ENCODE measurements around the gene ARNT2. TPM values are rescaled to one million over a fixed set of nuclear protein-coding genes. Genes with fewer than 3 reads are reported as not detected.

Gene ARNT2
- total and polyA plus RNA-seq, 2 of the 13 experiments (the other 11 are each of a cell fraction or from before 2014, with no cell fraction given) = 0.69 to 1.7 TPM

- CTCF ChIA-PET (ENCODE audit: low intra/inter-chr PET ratio, low total read pairs) = no interaction called here
- no peak overlapping the region for H3K27ac ChIP-seq (ENCODE audit: extremely low read length, insufficient read depth, low read length)
- no peak overlapping the region for H3K9ac ChIP-seq (ENCODE audit: insufficient read depth, low read depth, low read length)
- POLR2A ChIA-PET = no interaction called here
- no peak overlapping the region for H2AFZ ChIP-seq (ENCODE audit: low read length)
- no peak for FAIRE-seq
- TF ChIP-seq KAT2B (IDR thresholded peaks at IDR 0.05; ENCODE audit: borderline replicate concordance, low read depth, low read length) (no peak), MATR3 (CRISPR knock-in tag; IDR thresholded peaks at IDR 0.05) (no peak), ZBED4 (CRISPR knock-in tag; IDR thresholded peaks at IDR 0.05; ENCODE audit: borderline replicate concordance) (no peak), FOXA1 (IDR thresholded peaks at IDR 0.05) (no peak), FOXA1 (CRISPR knock-in tag; IDR thresholded peaks at IDR 0.05) (no peak), ZNF484 (CRISPR knock-in tag; IDR thresholded peaks at IDR 0.05; ENCODE audit: borderline replicate concordance, low read depth) (no peak), ZNF253 (CRISPR knock-in tag; IDR thresholded peaks at IDR 0.05; ENCODE audit: borderline replicate concordance) (no peak)
- TF ChIP-seq, protein P1, sequence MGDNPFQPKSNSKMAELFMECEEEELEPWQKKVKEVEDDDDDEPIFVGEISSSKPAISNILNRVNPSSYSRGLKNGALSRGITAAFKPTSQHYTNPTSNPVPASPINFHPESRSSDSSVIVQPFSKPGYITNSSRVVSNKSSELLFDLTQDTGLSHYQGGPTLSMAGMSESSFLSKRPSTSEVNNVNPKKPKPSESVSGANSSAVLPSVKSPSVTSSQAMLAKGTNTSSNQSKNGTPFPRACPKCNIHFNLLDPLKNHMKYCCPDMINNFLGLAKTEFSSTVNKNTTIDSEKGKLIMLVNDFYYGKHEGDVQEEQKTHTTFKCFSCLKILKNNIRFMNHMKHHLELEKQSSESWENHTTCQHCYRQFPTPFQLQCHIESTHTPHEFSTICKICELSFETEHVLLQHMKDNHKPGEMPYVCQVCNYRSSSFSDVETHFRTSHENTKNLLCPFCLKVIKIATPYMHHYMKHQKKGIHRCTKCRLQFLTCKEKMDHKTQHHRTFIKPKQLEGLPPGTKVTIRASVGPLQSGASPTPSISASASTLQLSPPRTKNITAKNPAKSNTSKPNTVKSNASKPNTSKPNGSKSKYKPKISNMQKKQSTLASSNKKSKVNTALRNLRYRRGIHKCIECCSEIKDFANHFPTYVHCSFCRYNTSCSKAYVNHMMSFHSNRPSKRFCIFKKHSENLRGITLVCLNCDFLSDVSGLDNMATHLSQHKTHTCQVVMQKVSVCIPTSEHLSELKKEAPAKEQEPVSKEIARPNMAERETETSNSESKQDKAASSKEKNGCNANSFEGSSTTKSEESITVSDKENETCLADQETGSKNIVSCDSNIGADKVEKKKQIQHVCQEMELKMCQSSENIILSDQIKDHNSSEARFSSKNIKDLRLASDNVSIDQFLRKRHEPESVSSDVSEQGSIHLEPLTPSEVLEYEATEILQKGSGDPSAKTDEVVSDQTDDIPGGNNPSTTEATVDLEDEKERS (CRISPR knock-in tag; IDR thresholded peaks at IDR 0.05) = no peak
- intact Hi-C loops (cut with micrococcal nuclease; ENCODE audit: unreplicated experiment) = no loop called here
- no peak overlapping the region for H3K4me2 ChIP-seq (ENCODE audit: low read depth, low read length)
- WGBS (ENCODE audit: low lambda C conversion rate) = 86% methylated on average over 4 of the region's 4 CpGs
- H3K36me3 ChIP-seq (replicated peaks in 1 of 2; ENCODE audit: control insufficient read depth in 1 of 2, insufficient read depth in 2 of 2, low read length in 2 of 2) = no peaks in the 10 kb centered on the region
- no peaks in the 10 kb centered on the region for H3K79me2 ChIP-seq (ENCODE audit: insufficient read depth, low read length)
- no peak for DNase-seq (ENCODE audit: low spot score)
- no peak overlapping the region for H3K4me3 ChIP-seq (replicated peaks in 1 of 3; ENCODE audit: insufficient read depth in 1 of 3, low read depth in 2 of 3, low read length in 3 of 3)
- no peaks in the 10 kb centered on the region for H4K20me1 ChIP-seq (ENCODE audit: insufficient read depth, low read length)
- no peak for ATAC-seq
- no peaks in the 10 kb centered on the region for H3K27me3 ChIP-seq (ENCODE audit: control insufficient read depth in 1 of 2, insufficient read depth in 2 of 2, low read length in 2 of 2)
- peaks cover 31% of the 10 kb centered on the region for H3K4me1 ChIP-seq (ENCODE audit: insufficient read depth, low read length)
- in situ Hi-C loops (cut with HindIII; ENCODE audit: extremely low pct_ligation_motif_present, low pct_unique_long_range_greater_than_20kb) = no loop called here
- no TSS peak for BruUV-seq (replicated peaks)
- no peaks in the 10 kb centered on the region for H3K9me3 ChIP-seq (ENCODE audit: low read length)
These were observed 94.5 kb downstream of the ARNT2 start for GRCh38 chr15:80498652-80499051.

All from HepG2 (cell line).